ENCODE data around the gene NF2.

NF2 gene

GRCh38 chr22:29633514-29634312 lies 30.3 kb downstream of the NF2 start:
- DNase-seq, result no peak

- no peak for DNase-seq
Observed at GRCh38 chr22:29634847-29635246, 31.4 kb downstream of the NF2 start.

GRCh38 chr22:29635734-29636357 lies 32.4 kb downstream of the NF2 start:
- peak; percentile 58 for DNase-seq

- no peak for DNase-seq
Observed at GRCh38 chr22:29636751-29637150, 33.3 kb downstream of the NF2 start.

GRCh38 chr22:29637181-29637580 lies 33.7 kb downstream of the NF2 start:
- no peak for DNase-seq

GRCh38 chr22:29638678-29639077 lies 35.2 kb downstream of the NF2 start:
- no peak for DNase-seq

GRCh38 chr22:29639096-29639495 lies 35.7 kb downstream of the NF2 start:
- no peak for DNase-seq

GRCh38 chr22:29641042-29641699 lies 37.7 kb downstream of the NF2 start:
- peak; percentile 77 for DNase-seq

GRCh38 chr22:29641700-29642330 lies 38.4 kb downstream of the NF2 start:
- DNase-seq, result peak; percentile 63

- DNase-seq, result no peak
Observed at GRCh38 chr22:29642694-29643093, 39.3 kb downstream of the NF2 start.

- no peak for DNase-seq
Observed at GRCh38 chr22:29647954-29648737, 44.7 kb downstream of the NF2 start.

GRCh38 chr22:29650370-29650769 lies 46.9 kb downstream of the NF2 start:
- no peak for DNase-seq

- DNase-seq, result no peak
Observed at GRCh38 chr22:29651652-29652051, 48.2 kb downstream of the NF2 start.

- no peak for DNase-seq
Observed at GRCh38 chr22:29654420-29654819, 51.0 kb downstream of the NF2 start.

- no peak for DNase-seq
Observed at GRCh38 chr22:29654882-29655281, 51.4 kb downstream of the NF2 start.

- peak; percentile 70 for DNase-seq
Observed at GRCh38 chr22:29658176-29658575, 54.7 kb downstream of the NF2 start.

- no peak for DNase-seq
Observed at GRCh38 chr22:29660021-29660420, 56.6 kb downstream of the NF2 start.

- no peak for DNase-seq
Observed at GRCh38 chr22:29661336-29661735, 57.9 kb downstream of the NF2 start.

GRCh38 chr22:29663180-29663821 lies 59.9 kb downstream of the NF2 start:
- DNase-seq, result no peak

- no peak for DNase-seq
Observed at GRCh38 chr22:29665486-29665885, 62.1 kb downstream of the NF2 start.

GRCh38 chr22:29668673-29669072 lies 65.2 kb downstream of the NF2 start:
- no peak for DNase-seq

GRCh38 chr22:29670626-29671025 lies 67.2 kb downstream of the NF2 start:
- DNase-seq, result no peak
